CD4-positive, alpha-beta T cell treated with Interleukin-15 for 4 hours (primary cell): ENCODE data around the gene SLC22A24.
"Not testable (repeated sequence)": the region's sequence is repeated elsewhere in the genome, so short reads cannot be mapped to it uniquely, and the experiment has no call there.

Experiments used
- DNase-seq: peaks from one replicate; pipeline ENCODE4 v3.0.0-alpha.2; 2020; ENCODE audit warnings: low spot score

SLC22A24 gene

GRCh38 chr11:63144121-63144520 lies at the start of gene SLC22A24:
Gene SLC22A24 (minus strand): TSS chr11:63144221. CDS start chr11:63143779, 442 bp downstream.
- DNase-seq, result no peak

DNA sequence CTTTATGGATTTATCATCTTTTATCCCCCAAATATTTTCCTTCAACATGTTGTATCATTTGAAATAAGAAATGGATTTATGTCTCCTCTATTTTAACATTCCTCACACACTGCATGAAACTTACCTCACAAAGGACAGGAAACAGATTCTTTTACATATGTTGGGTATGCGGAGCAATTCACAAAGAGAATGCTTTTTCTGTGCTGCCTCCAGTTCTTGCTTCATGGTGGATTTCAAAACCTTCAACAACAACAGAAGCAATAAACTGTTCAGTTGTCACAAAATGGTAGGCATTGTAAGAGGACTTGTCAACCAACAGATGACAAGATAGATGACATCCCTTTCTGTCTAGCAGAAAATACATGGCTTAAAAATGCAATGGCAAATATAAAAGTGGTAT lies 36.5 kb upstream of the SLC22A24 start:
- DNase-seq, result no peak

- DNase-seq, result no peak
Measured at GRCh38 chr11:63179432-63180041, 35.5 kb upstream of the SLC22A24 start.

DNA sequence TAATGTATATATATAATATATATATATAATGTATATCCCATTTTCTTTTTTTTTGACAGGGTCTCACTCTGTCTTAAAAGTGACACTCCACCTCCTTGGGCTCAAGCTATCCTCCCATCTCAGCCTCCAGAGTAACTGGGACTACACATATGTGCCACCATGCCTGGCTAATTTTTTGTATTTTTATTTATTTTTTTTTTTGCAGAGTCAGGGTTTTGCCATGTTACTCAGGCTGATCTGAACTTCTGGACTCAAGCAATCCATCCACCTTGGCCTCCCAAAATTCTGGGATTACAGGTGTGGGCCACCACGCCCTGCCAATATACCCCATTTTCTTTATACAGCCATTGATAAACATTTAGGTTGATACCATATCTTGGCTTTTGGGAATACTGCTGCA lies 33.9 kb upstream of the SLC22A24 start:
- no peak for DNase-seq

DNA sequence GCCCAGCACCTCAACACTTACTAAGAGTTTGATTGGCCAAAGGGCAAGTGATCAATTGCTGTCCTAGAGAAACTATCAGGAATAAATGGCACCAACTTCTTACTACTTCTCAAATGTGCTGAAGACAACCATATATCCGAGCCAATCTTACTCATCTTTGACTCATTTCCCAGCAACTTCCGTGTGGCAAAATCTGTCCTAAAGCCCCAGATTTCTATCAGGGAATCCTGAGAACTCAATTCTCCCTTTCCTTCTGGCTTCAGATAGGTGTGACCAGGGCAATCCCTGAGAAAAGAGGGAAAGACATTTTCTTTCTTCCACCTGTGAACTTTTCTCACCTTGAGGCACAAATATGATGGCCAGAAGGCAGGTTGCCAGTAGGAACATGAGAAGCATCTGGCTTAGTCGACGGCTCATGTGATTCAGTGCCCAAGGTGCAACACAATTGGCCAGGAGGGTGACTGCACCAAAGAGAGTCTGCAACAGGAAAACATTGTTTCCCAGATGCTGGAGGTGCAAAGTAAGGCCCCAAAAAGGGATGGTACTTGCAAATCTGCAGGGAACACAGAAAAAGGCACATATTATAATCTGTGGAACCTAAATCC lies 21.8 kb upstream of the SLC22A24 start:
- no peak for DNase-seq

- DNase-seq, result no peak
Measured at GRCh38 chr11:63155794-63156193, 11.8 kb upstream of the SLC22A24 start.

GRCh38 chr11:63146581-63146980 lies 2.6 kb upstream of the SLC22A24 start:
- no peak for DNase-seq

DNA sequence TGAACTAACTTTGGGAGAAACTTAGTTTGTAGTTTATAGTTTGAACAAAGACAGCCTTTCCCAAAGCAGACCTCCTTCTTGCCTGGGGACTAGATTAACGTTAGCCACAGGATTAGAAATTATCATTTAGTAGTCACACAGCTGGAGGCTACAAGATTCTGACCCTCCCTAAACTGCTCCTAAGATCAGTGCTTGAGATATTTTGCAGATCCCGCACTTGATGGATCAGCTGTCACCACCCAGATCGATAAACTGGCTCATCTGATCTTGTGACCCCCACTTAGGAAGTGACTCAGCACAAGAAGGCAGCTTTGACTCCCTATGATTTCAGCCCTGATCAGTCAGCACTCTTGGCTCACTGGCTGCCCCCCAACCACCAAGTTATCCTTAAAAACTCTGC lies 1.6 kb downstream of the SLC22A24 start:
- DNase-seq, result no peak

DNA sequence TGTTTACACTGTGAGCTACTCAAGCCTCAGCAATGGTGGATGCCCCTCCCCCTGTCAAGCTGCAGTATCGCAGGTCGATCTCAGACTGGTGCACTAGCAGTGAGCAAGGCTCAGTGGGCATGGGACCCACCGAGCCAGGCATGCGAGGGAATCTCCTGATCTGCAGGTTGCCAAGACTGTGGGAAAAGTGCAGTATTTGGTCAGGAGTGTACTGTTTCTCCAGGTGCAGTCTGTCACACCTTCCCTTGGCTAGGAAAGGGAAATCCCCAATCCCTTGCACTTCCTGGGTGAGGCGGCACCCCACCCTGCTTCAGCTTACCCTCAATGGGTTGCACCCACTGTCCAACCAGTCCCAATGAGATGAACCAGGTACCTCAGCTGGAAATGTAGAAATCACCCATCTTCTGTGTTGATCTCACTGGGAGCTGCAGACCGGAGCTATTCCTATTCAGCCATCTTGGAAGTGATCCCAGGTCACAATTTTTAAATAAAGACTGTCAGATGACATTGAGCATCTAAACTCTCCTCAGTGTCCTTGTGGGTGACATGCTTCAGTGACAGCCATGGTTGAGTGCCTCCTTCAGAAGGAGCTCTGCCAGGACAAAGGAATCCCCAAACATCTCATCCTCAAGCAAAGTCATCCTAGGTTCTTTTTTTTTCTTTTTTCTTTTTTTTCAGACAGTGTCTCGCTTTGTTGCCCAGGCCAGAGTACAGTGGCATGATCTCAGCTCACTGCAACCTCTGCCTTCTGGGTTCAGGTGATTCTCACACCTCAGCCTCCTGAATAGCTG lies 10.8 kb downstream of the SLC22A24 start:
- no peak for DNase-seq

DNA sequence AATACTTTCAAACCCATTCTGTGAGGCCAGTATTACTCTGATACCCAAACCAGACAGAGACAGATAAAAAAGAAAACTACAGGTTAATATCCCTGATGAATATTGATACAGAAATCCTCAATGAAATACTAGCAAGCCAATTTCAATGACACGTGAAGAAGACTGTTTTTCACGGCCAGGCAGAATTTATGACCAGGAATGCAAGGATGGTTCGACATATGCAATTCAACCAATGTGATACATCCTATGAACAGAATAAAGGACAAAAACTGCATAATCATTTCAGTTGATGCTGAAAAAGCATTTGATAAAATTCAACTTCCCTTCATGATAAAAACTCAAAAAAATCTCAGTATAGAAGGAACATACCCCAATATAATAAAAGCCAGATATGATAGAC lies 44.5 kb downstream of the SLC22A24 start:
- DNase-seq, result no peak

DNA sequence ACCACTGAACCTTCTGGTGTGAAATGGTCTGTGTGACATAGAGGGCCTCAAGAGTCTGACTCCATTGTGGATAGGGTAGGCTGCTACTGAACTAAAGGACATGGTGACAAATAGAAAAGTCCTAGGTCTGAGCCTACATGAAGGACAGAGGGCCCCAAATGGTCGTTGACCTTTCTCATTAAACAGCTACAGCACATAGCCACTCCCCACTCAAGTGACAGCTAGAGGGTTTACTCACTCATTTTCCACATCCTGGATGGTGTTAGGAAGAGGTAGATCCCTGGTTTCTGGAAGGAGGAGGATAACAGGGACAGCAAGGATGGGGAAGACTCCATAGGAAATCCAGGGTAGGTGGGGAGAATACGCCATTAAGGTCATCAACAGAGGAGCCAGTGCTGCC lies 63.3 kb downstream of the SLC22A24 start:
- DNase-seq, result no peak

DNA sequence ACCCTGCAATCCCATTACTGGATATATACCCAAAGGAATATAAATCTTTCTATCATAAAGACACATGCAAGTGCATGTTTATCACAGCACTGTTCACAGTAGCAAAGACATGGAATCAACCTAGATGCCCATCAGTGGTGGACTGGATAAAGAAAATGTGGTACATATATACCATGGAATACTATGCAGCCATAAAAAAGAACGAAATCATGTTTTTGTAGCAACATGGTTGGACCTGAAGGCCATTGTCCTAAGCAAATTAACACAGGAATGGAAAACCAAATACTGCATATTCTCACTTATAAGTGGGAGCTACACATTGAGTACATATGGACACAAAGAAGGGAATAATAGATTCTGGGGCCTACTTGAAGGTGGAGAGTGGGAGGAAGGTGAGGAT lies 97.8 kb downstream of the SLC22A24 start:
- not testable (repeated sequence) for DNase-seq

DNA sequence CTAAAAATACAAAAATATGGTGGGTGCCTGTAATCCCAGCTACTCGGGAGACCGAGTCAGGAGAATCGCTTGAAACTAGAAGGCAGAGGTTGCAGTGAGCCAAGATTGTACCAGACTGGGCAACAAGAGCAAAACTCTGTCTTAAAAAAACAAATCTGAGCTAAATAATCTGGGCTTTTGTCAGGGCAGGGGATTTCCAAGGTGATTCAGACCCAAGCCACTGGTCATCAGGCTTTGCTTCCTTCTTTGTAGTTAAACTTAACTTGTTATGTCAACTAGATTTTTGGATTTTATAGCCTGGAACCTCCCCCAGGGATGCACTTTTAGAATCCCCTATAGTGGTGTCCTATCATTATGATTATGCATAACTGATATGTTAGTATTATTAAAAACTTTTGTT lies 101.4 kb downstream of the SLC22A24 start:
- DNase-seq, result no peak

- no peak for DNase-seq
Measured at GRCh38 chr11:63032457-63032856, 111.6 kb downstream of the SLC22A24 start.
